Ecto neural progenitor cell (in vitro differentiated cells): ENCODE data around the gene PDZD4.

Source experiments
- DNase-seq: peaks from one replicate; pipeline ENCODE4 v3.0.0-alpha.2; 2018; ENCODE audit warnings: low spot score

PDZD4 gene

GRCh38 chrX:153867139-153867538 lies 36.8 kb upstream of the PDZD4 start:
- no peak for DNase-seq

GRCh38 chrX:153866302-153867019 lies 36.1 kb upstream of the PDZD4 start:
- DNase-seq: no peak

- DNase-seq: no peak
Measured at GRCh38 chrX:153865685-153866084, 35.3 kb upstream of the PDZD4 start.

GRCh38 chrX:153865321-153865580 lies 34.9 kb upstream of the PDZD4 start:
- DNase-seq: no peak

GRCh38 chrX:153864561-153865320 lies 34.4 kb upstream of the PDZD4 start:
- DNase-seq: no peak

- DNase-seq: no peak
Measured at GRCh38 chrX:153864101-153864500, 33.8 kb upstream of the PDZD4 start.

- no peak for DNase-seq
Measured at GRCh38 chrX:153863251-153863991, 33.1 kb upstream of the PDZD4 start.

- DNase-seq: no peak
Measured at GRCh38 chrX:153862369-153863250, 32.3 kb upstream of the PDZD4 start.

GRCh38 chrX:153861733-153862310 lies 31.5 kb upstream of the PDZD4 start:
- DNase-seq: no peak

- DNase-seq: no peak
Measured at GRCh38 chrX:153861151-153861550, 30.8 kb upstream of the PDZD4 start.

- DNase-seq: no peak
Measured at GRCh38 chrX:153857348-153857903, 27.1 kb upstream of the PDZD4 start.

GRCh38 chrX:153854702-153855101 lies 24.4 kb upstream of the PDZD4 start:
- no peak for DNase-seq

- no peak for DNase-seq
Measured at GRCh38 chrX:153853902-153854267, 23.5 kb upstream of the PDZD4 start.

- DNase-seq: no peak
Measured at GRCh38 chrX:153853180-153853901, 23.0 kb upstream of the PDZD4 start.

GRCh38 chrX:153851981-153852380 lies 21.6 kb upstream of the PDZD4 start:
- DNase-seq: no peak

GRCh38 chrX:153848325-153848724 lies 18.0 kb upstream of the PDZD4 start:
- no peak for DNase-seq

- no peak for DNase-seq
Measured at GRCh38 chrX:153845842-153846241, 15.5 kb upstream of the PDZD4 start.

- DNase-seq: no peak
Measured at GRCh38 chrX:153845195-153845594, 14.9 kb upstream of the PDZD4 start.

- no peak for DNase-seq
Measured at GRCh38 chrX:153844509-153845082, 14.3 kb upstream of the PDZD4 start.

GRCh38 chrX:153836921-153837320 lies 6.6 kb upstream of the PDZD4 start:
- no peak for DNase-seq

- no peak for DNase-seq
Measured at GRCh38 chrX:153832728-153833127, 2.4 kb upstream of the PDZD4 start.
